NB4 (cell line): ENCODE results near the gene TAS2R14.

ENCODE experiments used
- TF ChIP-seq, protein P1 (sequence below): IDR thresholded peaks from one replicate; pipeline ENCODE4 v1.5.1; 2012; ENCODE audit warnings: low read depth, low read length
- TF ChIP-seq, protein P2 (sequence below): IDR thresholded peaks from 2 replicates; pipeline ENCODE4 v1.6.1; 2011; ENCODE audit warnings: low read depth, low read length

DNA sequence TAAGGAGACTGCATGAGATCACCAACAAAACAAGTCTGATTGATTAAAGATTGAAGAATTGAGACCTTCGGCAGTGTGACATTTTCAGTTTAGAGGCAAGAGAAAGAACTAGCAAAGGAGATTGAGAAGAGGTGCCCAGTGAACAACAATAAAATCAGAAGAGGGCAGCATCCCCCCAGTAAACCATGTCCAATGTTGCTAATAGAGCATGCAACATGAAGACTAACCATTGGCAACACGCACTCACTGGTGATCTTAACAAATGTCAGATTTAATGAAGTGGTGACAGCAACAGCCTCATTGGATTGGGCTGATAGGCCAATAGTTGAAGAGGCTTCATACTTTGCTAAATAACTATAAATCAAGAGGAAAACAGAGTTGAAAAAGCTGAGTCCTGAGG, 20.7 kb upstream of the TAS2R14 start:
- TF ChIP-seq, protein P1, sequence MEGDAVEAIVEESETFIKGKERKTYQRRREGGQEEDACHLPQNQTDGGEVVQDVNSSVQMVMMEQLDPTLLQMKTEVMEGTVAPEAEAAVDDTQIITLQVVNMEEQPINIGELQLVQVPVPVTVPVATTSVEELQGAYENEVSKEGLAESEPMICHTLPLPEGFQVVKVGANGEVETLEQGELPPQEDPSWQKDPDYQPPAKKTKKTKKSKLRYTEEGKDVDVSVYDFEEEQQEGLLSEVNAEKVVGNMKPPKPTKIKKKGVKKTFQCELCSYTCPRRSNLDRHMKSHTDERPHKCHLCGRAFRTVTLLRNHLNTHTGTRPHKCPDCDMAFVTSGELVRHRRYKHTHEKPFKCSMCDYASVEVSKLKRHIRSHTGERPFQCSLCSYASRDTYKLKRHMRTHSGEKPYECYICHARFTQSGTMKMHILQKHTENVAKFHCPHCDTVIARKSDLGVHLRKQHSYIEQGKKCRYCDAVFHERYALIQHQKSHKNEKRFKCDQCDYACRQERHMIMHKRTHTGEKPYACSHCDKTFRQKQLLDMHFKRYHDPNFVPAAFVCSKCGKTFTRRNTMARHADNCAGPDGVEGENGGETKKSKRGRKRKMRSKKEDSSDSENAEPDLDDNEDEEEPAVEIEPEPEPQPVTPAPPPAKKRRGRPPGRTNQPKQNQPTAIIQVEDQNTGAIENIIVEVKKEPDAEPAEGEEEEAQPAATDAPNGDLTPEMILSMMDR: no peak
- TF ChIP-seq, protein P2, sequence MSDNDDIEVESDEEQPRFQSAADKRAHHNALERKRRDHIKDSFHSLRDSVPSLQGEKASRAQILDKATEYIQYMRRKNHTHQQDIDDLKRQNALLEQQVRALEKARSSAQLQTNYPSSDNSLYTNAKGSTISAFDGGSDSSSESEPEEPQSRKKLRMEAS: no peak
